ENCODE measurements around the gene TTC23.

DNA sequence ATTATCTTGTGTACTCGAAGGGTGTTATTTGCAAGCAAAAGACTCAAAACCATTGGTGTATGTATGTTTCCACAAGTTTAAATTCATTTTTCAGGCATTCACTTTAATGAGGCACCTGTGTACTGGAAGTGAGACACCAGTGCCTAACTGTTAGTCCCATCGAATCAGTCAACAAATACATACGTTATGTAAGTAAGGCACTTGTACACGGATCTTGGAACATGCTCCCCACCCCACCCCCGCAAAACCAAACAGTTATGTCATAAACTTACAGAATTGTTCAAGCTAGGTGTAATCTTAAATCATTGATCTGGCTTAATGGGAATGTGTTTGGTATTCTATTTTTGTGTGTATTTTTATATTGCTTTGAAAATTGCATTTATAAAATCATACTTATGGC, 19.1 kb upstream of the TTC23 start:
- TF ChIP-seq, protein P1, sequence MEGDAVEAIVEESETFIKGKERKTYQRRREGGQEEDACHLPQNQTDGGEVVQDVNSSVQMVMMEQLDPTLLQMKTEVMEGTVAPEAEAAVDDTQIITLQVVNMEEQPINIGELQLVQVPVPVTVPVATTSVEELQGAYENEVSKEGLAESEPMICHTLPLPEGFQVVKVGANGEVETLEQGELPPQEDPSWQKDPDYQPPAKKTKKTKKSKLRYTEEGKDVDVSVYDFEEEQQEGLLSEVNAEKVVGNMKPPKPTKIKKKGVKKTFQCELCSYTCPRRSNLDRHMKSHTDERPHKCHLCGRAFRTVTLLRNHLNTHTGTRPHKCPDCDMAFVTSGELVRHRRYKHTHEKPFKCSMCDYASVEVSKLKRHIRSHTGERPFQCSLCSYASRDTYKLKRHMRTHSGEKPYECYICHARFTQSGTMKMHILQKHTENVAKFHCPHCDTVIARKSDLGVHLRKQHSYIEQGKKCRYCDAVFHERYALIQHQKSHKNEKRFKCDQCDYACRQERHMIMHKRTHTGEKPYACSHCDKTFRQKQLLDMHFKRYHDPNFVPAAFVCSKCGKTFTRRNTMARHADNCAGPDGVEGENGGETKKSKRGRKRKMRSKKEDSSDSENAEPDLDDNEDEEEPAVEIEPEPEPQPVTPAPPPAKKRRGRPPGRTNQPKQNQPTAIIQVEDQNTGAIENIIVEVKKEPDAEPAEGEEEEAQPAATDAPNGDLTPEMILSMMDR (IDR thresholded peaks at IDR 0.05) = no peak
- TF ChIP-seq, protein P2, sequence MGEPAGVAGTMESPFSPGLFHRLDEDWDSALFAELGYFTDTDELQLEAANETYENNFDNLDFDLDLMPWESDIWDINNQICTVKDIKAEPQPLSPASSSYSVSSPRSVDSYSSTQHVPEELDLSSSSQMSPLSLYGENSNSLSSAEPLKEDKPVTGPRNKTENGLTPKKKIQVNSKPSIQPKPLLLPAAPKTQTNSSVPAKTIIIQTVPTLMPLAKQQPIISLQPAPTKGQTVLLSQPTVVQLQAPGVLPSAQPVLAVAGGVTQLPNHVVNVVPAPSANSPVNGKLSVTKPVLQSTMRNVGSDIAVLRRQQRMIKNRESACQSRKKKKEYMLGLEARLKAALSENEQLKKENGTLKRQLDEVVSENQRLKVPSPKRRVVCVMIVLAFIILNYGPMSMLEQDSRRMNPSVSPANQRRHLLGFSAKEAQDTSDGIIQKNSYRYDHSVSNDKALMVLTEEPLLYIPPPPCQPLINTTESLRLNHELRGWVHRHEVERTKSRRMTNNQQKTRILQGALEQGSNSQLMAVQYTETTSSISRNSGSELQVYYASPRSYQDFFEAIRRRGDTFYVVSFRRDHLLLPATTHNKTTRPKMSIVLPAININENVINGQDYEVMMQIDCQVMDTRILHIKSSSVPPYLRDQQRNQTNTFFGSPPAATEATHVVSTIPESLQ (CRISPR knock-in tag; IDR thresholded peaks at IDR 0.05) = no peak
- TF ChIP-seq ESRRA (CRISPR knock-in tag; IDR thresholded peaks at IDR 0.05; ENCODE audit: borderline replicate concordance) (no peak), ZNF121 (CRISPR knock-in tag; IDR thresholded peaks at IDR 0.05) (no peak), TEAD4 (CRISPR knock-in tag; IDR thresholded peaks at IDR 0.05) (no peak), FOXJ3 (CRISPR knock-in tag; IDR thresholded peaks at IDR 0.05; ENCODE audit: borderline replicate concordance) (no peak), GTF2I (CRISPR knock-in tag; conservative IDR thresholded peaks at IDR 0.05) (no peak), FOXP1 (CRISPR knock-in tag; IDR thresholded peaks at IDR 0.05; ENCODE audit: borderline replicate concordance) (no peak), ETV6 (CRISPR knock-in tag; IDR thresholded peaks at IDR 0.05) (no peak)
- TF ChIP-seq, protein P3, sequence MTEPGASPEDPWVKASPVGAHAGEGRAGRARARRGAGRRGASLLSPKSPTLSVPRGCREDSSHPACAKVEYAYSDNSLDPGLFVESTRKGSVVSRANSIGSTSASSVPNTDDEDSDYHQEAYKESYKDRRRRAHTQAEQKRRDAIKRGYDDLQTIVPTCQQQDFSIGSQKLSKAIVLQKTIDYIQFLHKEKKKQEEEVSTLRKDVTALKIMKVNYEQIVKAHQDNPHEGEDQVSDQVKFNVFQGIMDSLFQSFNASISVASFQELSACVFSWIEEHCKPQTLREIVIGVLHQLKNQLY (CRISPR knock-in tag; IDR thresholded peaks at IDR 0.05) = no peak
- TF ChIP-seq, protein P4, sequence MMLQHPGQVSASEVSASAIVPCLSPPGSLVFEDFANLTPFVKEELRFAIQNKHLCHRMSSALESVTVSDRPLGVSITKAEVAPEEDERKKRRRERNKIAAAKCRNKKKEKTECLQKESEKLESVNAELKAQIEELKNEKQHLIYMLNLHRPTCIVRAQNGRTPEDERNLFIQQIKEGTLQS (CRISPR knock-in tag; conservative IDR thresholded peaks at IDR 0.05) = no peak
- TF ChIP-seq, protein P5, sequence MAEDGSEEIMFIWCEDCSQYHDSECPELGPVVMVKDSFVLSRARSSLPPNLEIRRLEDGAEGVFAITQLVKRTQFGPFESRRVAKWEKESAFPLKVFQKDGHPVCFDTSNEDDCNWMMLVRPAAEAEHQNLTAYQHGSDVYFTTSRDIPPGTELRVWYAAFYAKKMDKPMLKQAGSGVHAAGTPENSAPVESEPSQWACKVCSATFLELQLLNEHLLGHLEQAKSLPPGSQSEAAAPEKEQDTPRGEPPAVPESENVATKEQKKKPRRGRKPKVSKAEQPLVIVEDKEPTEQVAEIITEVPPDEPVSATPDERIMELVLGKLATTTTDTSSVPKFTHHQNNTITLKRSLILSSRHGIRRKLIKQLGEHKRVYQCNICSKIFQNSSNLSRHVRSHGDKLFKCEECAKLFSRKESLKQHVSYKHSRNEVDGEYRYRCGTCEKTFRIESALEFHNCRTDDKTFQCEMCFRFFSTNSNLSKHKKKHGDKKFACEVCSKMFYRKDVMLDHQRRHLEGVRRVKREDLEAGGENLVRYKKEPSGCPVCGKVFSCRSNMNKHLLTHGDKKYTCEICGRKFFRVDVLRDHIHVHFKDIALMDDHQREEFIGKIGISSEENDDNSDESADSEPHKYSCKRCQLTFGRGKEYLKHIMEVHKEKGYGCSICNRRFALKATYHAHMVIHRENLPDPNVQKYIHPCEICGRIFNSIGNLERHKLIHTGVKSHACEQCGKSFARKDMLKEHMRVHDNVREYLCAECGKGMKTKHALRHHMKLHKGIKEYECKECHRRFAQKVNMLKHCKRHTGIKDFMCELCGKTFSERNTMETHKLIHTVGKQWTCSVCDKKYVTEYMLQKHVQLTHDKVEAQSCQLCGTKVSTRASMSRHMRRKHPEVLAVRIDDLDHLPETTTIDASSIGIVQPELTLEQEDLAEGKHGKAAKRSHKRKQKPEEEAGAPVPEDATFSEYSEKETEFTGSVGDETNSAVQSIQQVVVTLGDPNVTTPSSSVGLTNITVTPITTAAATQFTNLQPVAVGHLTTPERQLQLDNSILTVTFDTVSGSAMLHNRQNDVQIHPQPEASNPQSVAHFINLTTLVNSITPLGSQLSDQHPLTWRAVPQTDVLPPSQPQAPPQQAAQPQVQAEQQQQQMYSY (CRISPR knock-in tag; IDR thresholded peaks at IDR 0.05) = no peak

All from WTC11 (cell line).